Panc1 (cell line): ENCODE results near the gene ZSCAN25. TPM values are rescaled to one million over a fixed set of nuclear protein-coding genes. Genes with fewer than 3 reads are reported as not detected.
A peak's percentile ranks its signal among the peaks of the same experiment; 100 is the strongest.
"Not testable (repeated sequence)": the region's sequence is repeated elsewhere in the genome, so short reads cannot be mapped to it uniquely, and the experiment has no call there.

Source experiments
- ATAC-seq: fragments of 200-7000 bp; cut with Tn5 transposase; 2 replicates; pipeline ENCODE4 v1.9.1; 2020; ENCODE audit warnings: mild to moderate bottlenecking, moderate library complexity
- BruUV-seq: library from RNA; stranded (reverse); fragments of 400-500 nt; replicated peaks from 2 replicates; lab custom pipeline; 2021; lab: Mats Ljungman, UMichigan
- CTCF ChIA-PET: fragments of 300-600 bp; sonication (Branson Sonifier 250); formaldehyde crosslinking; loops from one replicate; lab custom pipeline; 2022; ENCODE audit warnings: antibody characterized with exemption; lab: Charles Lee
- POLR2A ChIA-PET: fragments of 300-600 bp; sonication (Branson Sonifier 250); formaldehyde crosslinking; loops from one replicate; lab custom pipeline; 2022; ENCODE audit warnings: antibody characterized with exemption; lab: Charles Lee
- DNase-seq: peaks from one replicate; pipeline ENCODE4 v3.0.0-alpha.2; 2010; ENCODE audit warnings: low read depth, low spot score
- H3K27ac ChIP-seq: 2 replicates; pipeline ENCODE4 v1.5.1; 2011; ENCODE audit warnings: mild to moderate bottlenecking, low read length, inconsistent platforms
- H3K27me3 ChIP-seq: fragments of 200-500 bp; sonication (Bioruptor generic); 2 replicates; pipeline ENCODE4 v1.6.0; 2014; ENCODE audit warnings: low read length, inconsistent platforms; ENCODE audit not compliant: control insufficient read depth, insufficient read depth
- H3K36me3 ChIP-seq: fragments of 200-500 bp; sonication (Bioruptor generic); 2 replicates; pipeline ENCODE4 v1.5.1; 2014; ENCODE audit warnings: inconsistent platforms, mild to moderate bottlenecking, low read length, moderate library complexity; ENCODE audit not compliant: control insufficient read depth, insufficient read depth
- H3K4me1 ChIP-seq: 2 replicates; pipeline ENCODE4 v1.5.1; 2011; ENCODE audit warnings: inconsistent platforms, mild to moderate bottlenecking, low read length, moderate library complexity; ENCODE audit not compliant: control insufficient read depth, insufficient read depth
- H3K4me3 ChIP-seq, 2 experiments: 2 replicates each; pipeline ENCODE4 v1.5.1; 2011 to 2012; ENCODE audit warnings: low read depth in 2 of 2, low read length in 2 of 2, mild to moderate bottlenecking in 2 of 2, inconsistent platforms in 1 of 2, moderate library complexity in 1 of 2
- H3K9me3 ChIP-seq: fragments of 200-500 bp; sonication (Bioruptor generic); 2 replicates; pipeline ENCODE4 v1.5.1; 2014; ENCODE audit warnings: low read depth, mild to moderate bottlenecking, inconsistent platforms, low read length, moderate library complexity; ENCODE audit not compliant: control insufficient read depth, insufficient read depth
- CTCF ChIP-seq: fragments of 450-650 bp; IDR thresholded peaks from 2 replicates; pipeline ENCODE4 v1.5.1; 2017; ENCODE audit warnings: mild to moderate bottlenecking
- POLR2AphosphoS5 ChIP-seq: IDR thresholded peaks from 2 replicates; pipeline ENCODE4 v1.6.1; 2012; ENCODE audit warnings: mild to moderate bottlenecking, low read depth, low read length, moderate library complexity
- REST ChIP-seq, 2 experiments: IDR thresholded peaks; 2 replicates each; pipeline ENCODE4 v1.6.1; 2011 to 2012; ENCODE audit warnings: low read depth in 2 of 2, control low read depth in 1 of 2, low read length in 1 of 2, mild to moderate bottlenecking in 1 of 2, moderate library complexity in 1 of 2; ENCODE audit not compliant: insufficient read depth in 1 of 2
- SIN3A ChIP-seq: IDR thresholded peaks from 2 replicates; pipeline ENCODE4 v1.6.1; 2012; ENCODE audit warnings: low read depth, mild to moderate bottlenecking, low read length, moderate library complexity, borderline replicate concordance; ENCODE audit not compliant: insufficient read depth
- TCF7L2 ChIP-seq: IDR thresholded peaks from 2 replicates; pipeline ENCODE4 v1.6.1; 2011; ENCODE audit warnings: mild to moderate bottlenecking, low read depth, low read length, inconsistent platforms
- in situ Hi-C: cut with HindIII; loops from 2 replicates; pipeline ENCODE4 v1.10.0; 2016; ENCODE audit warnings: low sequenced_read_pairs, low pct_unique_long_range_greater_than_20kb
- intact Hi-C: fragments of 100-400 bp; cut with micrococcal nuclease; formaldehyde crosslinking; loops from one replicate; pipeline ENCODE4 v1.10.0; 2022; ENCODE audit not compliant: unreplicated experiment
- total RNA-seq: library from RNA; stranded (reverse); gene quantifications from one replicate; pipeline ENCODE4 v1.2.1, GENCODE V29; 2021; ENCODE audit not compliant: unreplicated experiment

The ZSCAN25 gene
- total RNA-seq, 1 experiment from 2014 or later = 14.8 TPM

- in situ Hi-C loops = no loop called here
- POLR2A ChIA-PET = no interaction called here
Measured at GRCh38 chr7:99631295-99632109, 14.8 kb downstream of the ZSCAN25 start.

GRCh38 chr7:99637414-99637813 lies 20.7 kb downstream of the ZSCAN25 start:
- H3K4me1 ChIP-seq, POLR2A ChIA-PET, ATAC-seq, intact Hi-C loops, BruUV-seq, H3K27me3 ChIP-seq, H3K9me3 ChIP-seq, in situ Hi-C loops, H3K27ac ChIP-seq, H3K4me3 ChIP-seq, DNase-seq, H3K36me3 ChIP-seq, CTCF ChIA-PET: not testable (repeated sequence)

More at GRCh38 chr7:99631295-99632109, 14.8 kb downstream of the ZSCAN25 start:
- intact Hi-C loops = no loop called here
- Histone ChIP-seq H3K4me3 (no peak overlapping the region), H3K27me3 (no peaks in the 10 kb centered on the region), H3K9me3 (no peaks in the 10 kb centered on the region), H3K4me1 (no peaks in the 10 kb centered on the region), H3K27ac (no peak overlapping the region), H3K36me3 (peaks cover 12% of the 10 kb centered on the region)
- BruUV-seq = no TSS peak
- CTCF ChIA-PET = no interaction called here
- ATAC-seq = peak; percentile 72
- no peak for DNase-seq
- TF ChIP-seq SIN3A = no peak
- no peak for TF ChIP-seq POLR2AphosphoS5
- no peak; the same call in 1 of the 2 replicates for TF ChIP-seq CTCF
- TF ChIP-seq REST (IDR thresholded peaks at IDR 0.05; ENCODE audit: insufficient read depth in 1 of 2, low read depth in 2 of 2, low read length in 1 of 2) = no peak
- TF ChIP-seq TCF7L2 = no peak

DNA sequence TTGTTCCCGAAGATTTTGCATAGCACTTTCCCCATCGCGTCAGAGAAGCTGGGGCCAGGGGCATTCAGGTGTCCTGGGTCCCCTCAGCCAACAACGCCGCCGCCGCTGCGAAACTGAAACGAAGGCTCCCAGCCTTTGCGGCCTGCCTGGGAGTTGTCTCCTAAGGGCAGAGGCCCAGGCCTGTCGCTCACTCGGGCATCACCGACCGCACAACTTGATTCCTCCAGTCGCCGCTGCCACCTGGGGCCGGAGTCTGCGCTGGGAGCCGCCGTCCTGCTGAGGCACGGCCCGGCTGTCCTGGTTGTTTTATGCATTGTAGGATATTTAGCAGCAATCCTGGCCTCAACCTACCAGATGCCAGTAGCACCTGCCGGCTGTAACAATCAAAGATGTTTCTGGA lies 22.0 kb downstream of the ZSCAN25 start:
- intact Hi-C loops (no loop called here), in situ Hi-C loops (no loop called here)
- Histone ChIP-seq H3K9me3 (no peaks in the 10 kb centered on the region), H3K4me3 (no peak overlapping the region), H3K36me3 (no peaks in the 10 kb centered on the region), H3K4me1 (no peaks in the 10 kb centered on the region), H3K27me3 (no peaks in the 10 kb centered on the region), H3K27ac (no peak overlapping the region)
- no peak for DNase-seq
- no peak for TF ChIP-seq REST (IDR thresholded peaks at IDR 0.05; ENCODE audit: insufficient read depth in 1 of 2, low read depth in 2 of 2, low read length in 1 of 2)
- TF ChIP-seq POLR2AphosphoS5 = no peak
- no peak for TF ChIP-seq SIN3A
- TF ChIP-seq TCF7L2 = no peak
- TF ChIP-seq CTCF = no peak
- POLR2A ChIA-PET = no interaction called here
- ATAC-seq = no peak
- CTCF ChIA-PET = no interaction called here
- BruUV-seq = no TSS peak
